Fibroblast of mammary gland (primary cell): ENCODE measurements around the gene TECPR1.

Experiments
- DNase-seq: peaks from one replicate; pipeline ENCODE4 v3.0.0-alpha.2; 2010; ENCODE audit warnings: low read depth
- H3K4me3 ChIP-seq: 2 replicates; pipeline ENCODE4 v1.5.1; 2011; ENCODE audit warnings: low read depth, mild to moderate bottlenecking, low read length, moderate library complexity; ENCODE audit not compliant: control insufficient read depth
- TF ChIP-seq, protein P1 (sequence below): conservative IDR thresholded peaks from 2 replicates; pipeline ENCODE4 v1.5.1; 2011; ENCODE audit warnings: low read depth, low read length, inconsistent platforms; ENCODE audit not compliant: control insufficient read depth, insufficient read depth

Gene TECPR1

DNA sequence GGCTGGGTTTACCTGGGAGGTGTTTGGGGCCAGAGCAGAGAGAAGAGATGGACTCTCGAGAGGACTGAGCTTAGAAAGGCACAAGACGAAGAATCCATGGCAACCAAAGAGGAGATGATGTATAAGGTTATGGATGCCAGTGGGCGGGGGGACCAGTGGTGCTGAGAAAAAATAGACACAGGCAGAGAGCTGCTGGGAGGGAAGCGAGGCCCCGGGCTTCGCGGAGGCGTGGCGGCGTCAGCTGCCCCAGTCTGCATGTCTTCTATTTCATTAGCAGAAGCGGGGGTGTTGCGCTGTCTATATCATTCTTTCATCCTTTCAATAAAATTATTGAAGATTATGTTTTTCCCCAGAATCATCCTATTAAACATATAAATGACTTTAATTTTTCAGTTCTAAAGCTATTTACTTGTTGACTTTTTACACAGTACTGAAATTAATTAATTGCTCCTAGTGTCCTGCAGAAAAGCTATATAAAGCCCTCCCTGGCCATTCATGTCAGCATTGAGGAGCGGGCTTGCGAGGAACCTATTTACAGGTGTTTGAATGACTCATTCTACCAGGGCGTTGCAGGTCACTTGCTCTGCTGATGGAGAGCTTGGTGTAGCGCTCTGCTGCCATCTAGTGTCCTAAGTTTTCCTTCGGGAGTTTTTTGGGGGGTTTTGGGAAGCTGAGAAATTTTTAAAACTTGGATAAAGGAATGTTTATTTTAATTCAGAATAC is 83.7 kb downstream of the TECPR1 start:
- TF ChIP-seq, protein P1, sequence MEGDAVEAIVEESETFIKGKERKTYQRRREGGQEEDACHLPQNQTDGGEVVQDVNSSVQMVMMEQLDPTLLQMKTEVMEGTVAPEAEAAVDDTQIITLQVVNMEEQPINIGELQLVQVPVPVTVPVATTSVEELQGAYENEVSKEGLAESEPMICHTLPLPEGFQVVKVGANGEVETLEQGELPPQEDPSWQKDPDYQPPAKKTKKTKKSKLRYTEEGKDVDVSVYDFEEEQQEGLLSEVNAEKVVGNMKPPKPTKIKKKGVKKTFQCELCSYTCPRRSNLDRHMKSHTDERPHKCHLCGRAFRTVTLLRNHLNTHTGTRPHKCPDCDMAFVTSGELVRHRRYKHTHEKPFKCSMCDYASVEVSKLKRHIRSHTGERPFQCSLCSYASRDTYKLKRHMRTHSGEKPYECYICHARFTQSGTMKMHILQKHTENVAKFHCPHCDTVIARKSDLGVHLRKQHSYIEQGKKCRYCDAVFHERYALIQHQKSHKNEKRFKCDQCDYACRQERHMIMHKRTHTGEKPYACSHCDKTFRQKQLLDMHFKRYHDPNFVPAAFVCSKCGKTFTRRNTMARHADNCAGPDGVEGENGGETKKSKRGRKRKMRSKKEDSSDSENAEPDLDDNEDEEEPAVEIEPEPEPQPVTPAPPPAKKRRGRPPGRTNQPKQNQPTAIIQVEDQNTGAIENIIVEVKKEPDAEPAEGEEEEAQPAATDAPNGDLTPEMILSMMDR: peak; percentile 93
- H3K4me3 ChIP-seq: no peak overlapping the region
- DNase-seq: peak; percentile 67

DNA sequence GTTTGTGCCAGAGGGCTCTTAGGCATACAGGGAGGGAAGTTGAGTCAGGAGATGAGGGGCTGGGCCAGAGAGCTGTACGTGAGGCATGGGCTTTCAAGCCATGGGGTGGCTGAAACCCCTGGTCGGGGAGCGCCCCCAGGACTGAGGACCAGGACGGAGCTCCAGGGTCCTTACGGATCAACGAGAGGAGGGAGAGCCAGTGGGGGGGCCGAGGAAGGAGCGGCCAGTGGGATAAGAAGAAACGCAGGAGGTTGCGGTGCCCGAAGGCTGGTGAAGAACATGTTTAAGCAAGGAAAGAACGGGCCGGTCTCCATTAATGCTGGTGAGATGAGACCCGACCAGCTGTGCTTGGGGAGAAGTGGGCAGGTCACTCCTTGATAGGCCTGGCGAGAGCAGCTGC is 84.4 kb downstream of the TECPR1 start:
- no peak for DNase-seq
- TF ChIP-seq, protein P1: no peak
- H3K4me3 ChIP-seq: no peak overlapping the region

DNA sequence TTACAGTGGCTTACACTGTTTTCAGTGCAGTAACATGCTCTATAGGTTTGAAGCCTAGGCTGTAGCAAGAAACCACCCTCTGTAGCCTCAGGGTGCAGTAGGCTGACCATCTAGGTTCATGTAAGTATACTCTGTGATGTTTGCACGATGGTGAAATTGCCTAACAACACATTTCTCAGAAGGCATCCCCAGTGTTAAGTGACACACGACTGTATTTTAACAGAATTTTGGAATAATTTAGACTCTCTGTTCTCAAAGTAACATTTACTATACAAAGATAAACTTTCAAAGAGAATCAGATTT is 85.4 kb downstream of the TECPR1 start:
- TF ChIP-seq, protein P1: no peak

DNA sequence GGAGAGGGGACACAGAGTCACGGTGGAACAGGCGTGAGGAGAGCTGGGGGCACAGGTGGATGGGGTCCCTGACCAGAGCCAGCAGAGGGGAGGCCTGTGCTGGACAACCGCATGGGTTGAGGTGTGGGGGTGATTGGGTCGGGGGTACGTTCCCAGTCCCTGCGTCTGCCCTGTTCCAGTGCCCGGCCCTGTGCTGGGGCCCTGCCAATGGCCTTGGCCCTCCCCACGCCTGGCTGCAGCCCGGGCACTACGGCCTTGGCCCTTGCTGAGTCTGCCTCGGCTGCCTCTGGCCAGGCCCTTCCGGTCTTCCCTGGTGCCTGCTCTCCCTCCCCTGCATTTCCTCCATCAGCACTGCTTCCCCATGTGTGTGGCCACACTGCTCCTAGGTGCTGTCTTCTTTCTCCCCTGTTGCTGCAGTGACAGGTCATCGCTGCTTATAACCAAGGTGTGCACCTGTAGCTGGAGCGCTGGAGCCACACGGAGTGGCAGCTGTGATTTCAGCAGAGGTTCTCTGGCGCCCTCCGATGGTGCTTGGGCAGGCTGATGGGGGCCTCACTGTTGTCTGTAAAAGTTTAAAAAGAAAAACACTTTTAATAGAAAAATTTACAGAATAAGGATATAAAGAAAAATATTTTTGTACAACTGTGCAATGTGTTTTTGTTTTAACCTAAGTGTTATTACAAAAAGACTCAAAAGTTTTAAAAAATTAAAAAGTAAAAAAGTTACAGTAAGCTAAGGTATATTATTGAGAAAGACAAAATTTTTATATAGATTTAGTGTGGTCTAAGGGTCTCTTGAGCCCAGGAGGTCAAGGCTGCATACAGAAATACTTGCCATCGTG is 86.0 kb downstream of the TECPR1 start:
- TF ChIP-seq, protein P1: peak; percentile 66
- no peak overlapping the region for H3K4me3 ChIP-seq
- peak; percentile 22 for DNase-seq

More for the DNA sequence above, 85.4 kb downstream of the TECPR1 start:
- no peak overlapping the region for H3K4me3 ChIP-seq
- no peak for DNase-seq
